GM21447 (cell line): Measurements from ENCODE around the gene ALG6.
"Not testable (repeated sequence)": the region's sequence is repeated elsewhere in the genome, so short reads cannot be mapped to it uniquely, and the experiment has no call there.

Source experiments
- ATAC-seq: cut with Tn5 transposase; IDR thresholded peaks from one replicate; pipeline ENCODE4 v1.9.1; 2021; ENCODE audit not compliant: unreplicated experiment

ALG6 gene

GRCh38 chr1:63328122-63328521, 39.3 kb upstream of the ALG6 start:
- no peak for ATAC-seq

DNA sequence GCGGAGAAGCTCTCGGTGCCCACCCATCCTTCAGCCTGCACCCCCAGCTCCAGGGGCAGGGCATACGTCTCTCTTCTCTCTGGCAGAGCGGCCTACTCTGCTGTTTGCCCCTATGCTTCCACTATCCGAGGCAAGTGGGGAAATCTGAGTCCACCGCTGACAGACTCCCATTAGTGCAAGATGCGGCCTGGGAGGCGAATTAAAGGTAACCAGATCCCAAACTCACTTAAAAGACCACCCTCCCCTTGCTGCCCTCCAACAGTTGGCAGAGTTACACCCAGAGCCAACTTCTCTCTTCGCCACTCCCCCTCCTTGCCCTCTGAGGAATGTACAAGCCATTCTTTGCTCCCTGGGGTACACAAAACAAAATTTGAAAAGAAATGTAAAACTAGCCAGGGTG, 38.6 kb upstream of the ALG6 start:
- ATAC-seq: no peak

GRCh38 chr1:63329621-63330330, 37.7 kb upstream of the ALG6 start:
- ATAC-seq: no peak

- no peak for ATAC-seq
These were observed 37.0 kb upstream of the ALG6 start for GRCh38 chr1:63330331-63330916.

DNA sequence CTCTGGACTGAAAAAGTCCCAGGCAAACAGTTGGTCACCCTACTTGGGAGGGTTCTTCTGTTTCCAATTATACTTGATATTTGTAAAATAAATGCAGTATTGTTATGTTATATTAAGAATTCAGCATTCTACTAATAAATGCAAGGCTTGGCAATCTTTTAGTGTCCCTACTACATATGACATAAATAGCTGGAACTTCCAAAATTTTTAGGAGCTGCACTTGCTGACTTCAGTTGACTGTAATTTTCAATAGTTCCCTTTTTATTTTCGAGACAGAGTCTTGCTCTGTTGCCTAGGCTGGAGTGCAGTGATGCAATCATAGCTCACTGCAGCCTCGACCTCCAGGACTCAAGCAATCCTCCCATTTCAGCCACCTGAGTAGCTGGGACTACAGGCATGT, 25.0 kb upstream of the ALG6 start:
- no peak for ATAC-seq

DNA sequence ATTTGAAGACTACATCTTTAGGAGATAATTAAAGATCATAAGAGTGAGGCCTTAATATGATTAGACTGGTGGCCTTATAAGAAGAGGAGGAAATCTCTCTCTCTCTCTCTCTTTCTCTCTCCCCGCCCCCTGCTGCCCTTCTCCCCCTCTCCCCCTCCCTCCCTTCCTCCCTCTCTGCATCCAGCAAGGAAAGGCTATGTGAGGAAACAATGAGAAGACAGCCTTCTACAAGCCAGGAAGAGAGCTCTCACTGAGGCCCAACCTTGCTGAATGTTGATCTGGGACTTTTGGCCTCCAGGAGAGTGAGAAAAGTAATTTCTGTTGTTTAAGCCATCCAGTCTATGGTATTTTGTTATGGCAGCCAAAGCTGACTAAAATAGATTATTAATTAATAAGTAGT, 23.5 kb upstream of the ALG6 start:
- ATAC-seq: no peak

DNA sequence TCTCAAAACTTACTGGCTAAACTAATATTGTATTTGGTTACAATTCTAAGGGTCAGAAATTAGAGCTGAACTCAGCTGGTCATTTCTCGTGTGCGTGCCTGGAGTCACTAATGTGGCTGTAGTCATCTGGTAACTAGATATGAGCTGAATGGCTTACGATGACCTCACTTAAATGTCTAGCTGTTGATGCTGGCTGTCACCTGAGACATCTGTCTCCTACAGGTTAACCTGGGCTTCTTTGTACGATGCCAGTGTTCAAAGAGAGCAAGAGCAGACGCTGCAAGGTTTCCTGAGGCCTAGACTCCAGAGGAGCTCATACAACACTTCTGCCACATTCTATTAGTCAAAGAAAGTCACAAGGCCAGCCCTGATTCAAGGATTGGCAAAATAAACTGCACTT, 17.1 kb upstream of the ALG6 start:
- no peak for ATAC-seq

DNA sequence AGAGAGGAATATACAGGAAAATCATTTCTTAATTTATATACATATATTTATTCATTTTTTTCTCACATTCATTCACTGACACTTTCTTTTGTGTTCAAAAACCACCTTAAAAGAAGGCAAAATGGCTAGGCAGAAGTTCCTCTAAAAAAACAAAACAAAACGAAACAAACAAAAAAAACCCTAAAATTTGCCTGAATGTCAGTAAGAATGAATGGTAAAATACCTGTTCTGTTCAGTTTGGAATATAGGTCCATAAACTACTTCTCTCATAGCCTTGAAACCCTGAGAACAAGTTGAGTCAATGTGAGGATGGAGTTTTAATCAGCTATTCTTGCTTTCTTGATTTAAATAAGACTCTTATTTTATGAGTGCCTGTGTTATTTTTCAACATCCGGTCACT, 14.7 kb upstream of the ALG6 start:
- no peak for ATAC-seq

GRCh38 chr1:63356234-63356633, 11.2 kb upstream of the ALG6 start:
- not testable (repeated sequence) for ATAC-seq

- no peak for ATAC-seq
These were observed 7.9 kb upstream of the ALG6 start for GRCh38 chr1:63359561-63359960.

DNA sequence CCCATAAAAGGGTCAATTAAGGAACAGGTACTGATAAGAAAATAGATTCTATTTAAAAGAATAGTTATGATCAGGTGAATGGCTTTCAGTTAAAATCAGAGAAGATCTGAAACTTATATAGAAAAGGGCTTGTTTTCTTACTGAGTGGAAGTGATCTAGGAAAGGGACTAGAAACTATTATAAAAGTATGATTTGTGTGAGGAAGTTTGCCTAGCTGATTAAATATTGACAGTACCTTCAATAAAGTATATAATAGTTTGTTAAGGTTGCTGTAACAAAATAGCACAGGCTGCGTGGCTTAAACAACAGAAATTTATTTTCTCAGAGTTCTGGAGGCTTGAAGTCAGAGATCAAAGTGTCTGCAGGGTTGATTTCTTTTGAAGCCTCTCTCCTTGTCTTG, 5.4 kb upstream of the ALG6 start:
- no peak for ATAC-seq

- ATAC-seq: no peak
These were observed 4.8 kb upstream of the ALG6 start for GRCh38 chr1:63362578-63362977.

DNA sequence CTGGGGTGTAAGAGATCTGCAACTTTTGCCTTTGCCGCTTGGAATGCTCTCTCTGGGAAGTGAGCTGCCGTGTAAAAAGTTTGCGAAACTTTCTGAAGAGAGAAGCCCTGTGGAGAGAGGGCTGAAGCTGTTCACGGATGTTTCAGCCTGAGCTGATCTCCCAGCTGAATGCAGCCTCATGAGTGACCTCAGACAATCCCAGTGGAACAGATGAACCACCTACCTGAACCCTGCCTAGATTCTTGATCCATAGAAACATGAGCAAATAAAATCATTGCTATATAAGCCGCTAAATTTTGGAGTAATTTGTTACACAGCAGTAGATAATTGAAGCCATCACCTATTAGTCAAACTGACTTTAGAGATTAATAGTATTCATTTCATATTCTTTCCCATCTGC, 4.4 kb upstream of the ALG6 start:
- no peak for ATAC-seq

- ATAC-seq: no peak
These were observed 566 bp upstream of the ALG6 start for GRCh38 chr1:63366908-63367214.

GRCh38 chr1:63368131-63368530, 704 bp downstream of the ALG6 start:
- peak; percentile 16 for ATAC-seq

DNA sequence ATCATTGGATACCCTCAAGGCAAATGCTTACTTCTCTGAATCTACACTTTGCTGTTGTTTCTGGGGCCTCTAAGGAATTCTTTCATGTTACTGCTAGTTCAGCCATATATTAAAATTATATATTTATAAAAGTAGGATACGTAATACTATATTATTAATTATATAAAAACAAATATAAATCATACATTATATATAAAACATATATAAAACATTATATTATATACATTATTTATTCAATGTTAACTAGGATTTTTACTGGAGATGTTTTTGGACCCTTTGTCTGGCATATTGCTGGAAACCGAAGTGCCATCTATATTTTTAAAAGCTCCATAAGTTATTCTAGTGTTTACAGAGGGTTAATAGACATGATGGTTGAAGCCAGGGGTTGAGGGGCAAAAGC, 12.2 kb downstream of the ALG6 start:
- ATAC-seq: no peak

DNA sequence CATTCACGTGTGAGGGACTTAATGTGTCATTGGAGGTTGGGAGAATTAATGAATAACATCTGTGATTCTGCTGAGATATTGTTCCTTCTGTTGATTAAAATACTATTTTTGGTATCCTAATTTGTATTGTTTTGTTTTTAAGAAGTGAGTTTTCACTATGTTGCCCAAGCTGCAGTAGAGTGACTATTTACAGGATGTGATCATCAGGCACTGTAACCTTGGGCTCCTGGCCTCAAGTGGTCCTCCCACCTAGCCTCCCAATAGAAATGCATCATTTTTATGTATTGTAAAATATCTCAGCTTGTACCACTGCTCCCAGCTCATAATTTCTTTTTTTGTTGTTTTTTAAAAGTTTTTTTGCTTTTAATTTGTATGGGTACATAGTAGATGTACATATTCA, 14.3 kb downstream of the ALG6 start:
- no peak for ATAC-seq

GRCh38 chr1:63401945-63402344, 34.5 kb downstream of the ALG6 start:
- ATAC-seq: no peak

- ATAC-seq: no peak
These were observed 36.0 kb downstream of the ALG6 start for GRCh38 chr1:63403386-63403785.

DNA sequence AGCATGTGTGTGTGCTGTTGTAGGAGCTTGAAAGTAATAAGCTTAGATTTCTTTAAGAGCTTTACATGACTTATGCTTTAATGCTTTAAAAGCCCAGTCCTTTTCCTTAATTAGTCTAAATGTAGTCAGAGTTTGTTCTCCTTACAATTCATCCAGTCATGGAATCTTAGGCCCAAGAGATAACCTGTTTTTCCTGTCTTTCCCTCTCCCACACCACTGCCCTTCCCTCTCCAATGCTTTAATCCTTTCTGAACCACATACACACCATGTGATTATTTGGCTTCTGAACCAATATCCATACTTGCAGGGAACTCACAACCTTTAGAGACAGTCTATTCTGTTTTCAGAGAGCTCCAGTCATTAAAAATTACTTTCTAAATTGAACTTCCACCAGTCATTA, 37.6 kb downstream of the ALG6 start:
- ATAC-seq: no peak

DNA sequence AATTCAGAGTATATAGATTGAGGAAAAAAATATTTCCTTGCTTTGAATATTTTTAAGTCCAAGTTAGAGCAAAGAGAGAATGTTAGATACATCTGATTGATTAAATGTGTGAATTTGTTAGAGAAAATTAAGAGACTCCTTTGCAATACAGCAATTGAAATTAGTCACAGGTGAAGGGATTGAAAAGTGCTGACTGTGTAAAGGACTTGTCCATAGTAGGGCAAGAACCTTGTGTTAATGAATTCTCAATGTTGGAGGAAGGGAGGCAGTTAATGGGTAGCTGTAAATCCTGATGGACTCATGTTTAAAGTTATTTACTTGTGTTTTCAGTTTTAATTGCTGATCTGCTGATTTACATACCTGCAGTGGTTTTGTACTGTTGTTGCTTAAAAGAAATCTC, 38.6 kb downstream of the ALG6 start:
- no peak for ATAC-seq

- ATAC-seq: no peak
These were observed 39.6 kb downstream of the ALG6 start for GRCh38 chr1:63407002-63407401.

GRCh38 chr1:63408331-63408730, 40.9 kb downstream of the ALG6 start:
- ATAC-seq: no peak
